ENCODE data around the gene PIWIL1. TPM values are rescaled to one million over a fixed set of nuclear protein-coding genes. Genes with fewer than 3 reads are reported as not detected.

Gene PIWIL1
- total RNA-seq, 1 donor from 2014 or later: not detected

- no peaks in the 10 kb centered on the region for H3K36me3 Mint-ChIP-seq (ENCODE audit: low read depth)
- ATAC-seq (ENCODE audit: low read depth): no peak
- H3K4me1 Mint-ChIP-seq: no peaks in the 10 kb centered on the region
- no peak for TF ChIP-seq CTCF (IDR thresholded peaks at IDR 0.05)
- no peak for DNase-seq
- POLR2A ChIA-PET: no interaction called here
- no peak overlapping the region for H3K4me3 Mint-ChIP-seq
- intact Hi-C loops (cut with micrococcal nuclease): no loop called here
- no peaks in the 10 kb centered on the region for H3K27me3 Mint-ChIP-seq
- H3K27ac Mint-ChIP-seq: no peak overlapping the region
- no peaks in the 10 kb centered on the region for H3K9me3 Mint-ChIP-seq
- CTCF ChIA-PET: no interaction called here
Measured at GRCh38 chr12:130307859-130308258, 29.8 kb upstream of the PIWIL1 start.

- no peaks in the 10 kb centered on the region for H3K27me3 Mint-ChIP-seq
Measured at GRCh38 chr12:130308393-130308792, 29.3 kb upstream of the PIWIL1 start.

GRCh38 chr12:130316251-130316650 is 21.4 kb upstream of the PIWIL1 start:
- Mint-ChIP-seq H3K4me3 (no peak overlapping the region), H3K27me3 (no peaks in the 10 kb centered on the region), H3K4me1 (no peaks in the 10 kb centered on the region), H3K36me3 (ENCODE audit: low read depth) (no peaks in the 10 kb centered on the region), H3K9me3 (peaks cover 9% of the 10 kb centered on the region), H3K27ac (no peak overlapping the region)
- ChIA-PET POLR2A (no interaction called here), CTCF (no interaction called here)
- intact Hi-C loops (cut with micrococcal nuclease): no loop called here
- DNase-seq (no peak), ATAC-seq (ENCODE audit: low read depth) (no peak)
- no peak for TF ChIP-seq CTCF (IDR thresholded peaks at IDR 0.05)

More at GRCh38 chr12:130308393-130308792, 29.3 kb upstream of the PIWIL1 start:
- H3K4me3 Mint-ChIP-seq: no peak overlapping the region
- intact Hi-C loops (cut with micrococcal nuclease): no loop called here
- peaks cover 1% of the 10 kb centered on the region for H3K9me3 Mint-ChIP-seq
- no peaks in the 10 kb centered on the region for H3K4me1 Mint-ChIP-seq
- H3K27ac Mint-ChIP-seq: no peak overlapping the region
- ChIA-PET CTCF (no interaction called here), POLR2A (no interaction called here)
- DNase-seq: no peak
- no peak for ATAC-seq (ENCODE audit: low read depth)
- no peaks in the 10 kb centered on the region for H3K36me3 Mint-ChIP-seq (ENCODE audit: low read depth)
- TF ChIP-seq CTCF (IDR thresholded peaks at IDR 0.05): no peak

- Mint-ChIP-seq H3K27me3 (peaks cover under 1% of the 10 kb centered on the region), H3K36me3 (ENCODE audit: low read depth) (no peaks in the 10 kb centered on the region), H3K4me3 (no peak overlapping the region), H3K4me1 (no peaks in the 10 kb centered on the region), H3K27ac (no peak overlapping the region), H3K9me3 (no peaks in the 10 kb centered on the region)
- DNase-seq: no peak
- no peak for TF ChIP-seq CTCF (IDR thresholded peaks at IDR 0.05)
- intact Hi-C loops (cut with micrococcal nuclease): no loop called here
- CTCF ChIA-PET: no interaction called here
- POLR2A ChIA-PET: no interaction called here
- ATAC-seq (ENCODE audit: low read depth): no peak
Measured at GRCh38 chr12:130320536-130320935, 17.2 kb upstream of the PIWIL1 start.

- Mint-ChIP-seq H3K9me3 (no peaks in the 10 kb centered on the region), H3K27ac (no peak overlapping the region), H3K4me1 (no peaks in the 10 kb centered on the region), H3K27me3 (peaks cover 2% of the 10 kb centered on the region), H3K36me3 (ENCODE audit: low read depth) (no peaks in the 10 kb centered on the region), H3K4me3 (no peak overlapping the region)
- no peak for DNase-seq
- CTCF ChIA-PET: no interaction called here
- intact Hi-C loops (cut with micrococcal nuclease): no loop called here
- ATAC-seq (ENCODE audit: low read depth): no peak
- POLR2A ChIA-PET: no interaction called here
- no peak for TF ChIP-seq CTCF (IDR thresholded peaks at IDR 0.05)
Measured at GRCh38 chr12:130322263-130322662, 15.4 kb upstream of the PIWIL1 start.
